ENCODE data around the gene FCER2.

DNA sequence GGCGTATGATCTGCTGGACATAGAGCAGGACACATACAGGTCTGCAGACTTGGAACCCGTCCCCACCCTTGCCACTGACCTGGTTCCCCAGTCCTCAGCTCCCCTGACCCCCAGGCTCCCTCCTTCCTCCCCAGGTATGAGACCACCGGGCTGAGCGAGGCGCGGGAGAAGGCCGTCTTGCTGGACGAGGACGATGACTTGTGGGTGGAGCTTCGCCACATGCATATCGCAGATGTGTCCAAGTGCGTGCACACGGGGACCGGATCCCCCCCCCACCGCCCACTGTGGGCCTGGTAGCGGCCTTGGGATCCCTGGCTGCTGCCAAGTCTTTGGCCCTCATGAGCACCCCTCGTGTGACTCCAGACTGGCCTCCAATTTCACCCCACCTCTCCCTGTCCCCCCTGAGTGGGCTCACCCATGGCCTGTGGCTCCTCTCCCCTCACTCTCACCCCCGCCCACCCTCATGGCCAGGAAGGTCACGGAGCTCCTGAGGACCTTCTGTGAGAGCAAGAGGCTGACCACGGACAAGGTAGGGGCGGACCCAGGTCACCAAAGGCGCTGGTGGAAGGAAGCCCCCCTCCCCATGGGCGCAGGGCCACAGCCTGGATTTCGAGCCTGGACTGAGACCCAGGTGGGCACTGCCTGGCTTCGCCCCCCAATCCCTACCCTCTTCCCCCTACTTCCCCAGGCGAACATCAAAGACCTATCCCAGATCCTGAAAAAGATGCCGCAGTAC lies 59.5 kb downstream of the FCER2 start:
- TF ChIP-seq, protein P1, sequence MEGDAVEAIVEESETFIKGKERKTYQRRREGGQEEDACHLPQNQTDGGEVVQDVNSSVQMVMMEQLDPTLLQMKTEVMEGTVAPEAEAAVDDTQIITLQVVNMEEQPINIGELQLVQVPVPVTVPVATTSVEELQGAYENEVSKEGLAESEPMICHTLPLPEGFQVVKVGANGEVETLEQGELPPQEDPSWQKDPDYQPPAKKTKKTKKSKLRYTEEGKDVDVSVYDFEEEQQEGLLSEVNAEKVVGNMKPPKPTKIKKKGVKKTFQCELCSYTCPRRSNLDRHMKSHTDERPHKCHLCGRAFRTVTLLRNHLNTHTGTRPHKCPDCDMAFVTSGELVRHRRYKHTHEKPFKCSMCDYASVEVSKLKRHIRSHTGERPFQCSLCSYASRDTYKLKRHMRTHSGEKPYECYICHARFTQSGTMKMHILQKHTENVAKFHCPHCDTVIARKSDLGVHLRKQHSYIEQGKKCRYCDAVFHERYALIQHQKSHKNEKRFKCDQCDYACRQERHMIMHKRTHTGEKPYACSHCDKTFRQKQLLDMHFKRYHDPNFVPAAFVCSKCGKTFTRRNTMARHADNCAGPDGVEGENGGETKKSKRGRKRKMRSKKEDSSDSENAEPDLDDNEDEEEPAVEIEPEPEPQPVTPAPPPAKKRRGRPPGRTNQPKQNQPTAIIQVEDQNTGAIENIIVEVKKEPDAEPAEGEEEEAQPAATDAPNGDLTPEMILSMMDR (IDR thresholded peaks at IDR 0.05) = no peak
- TF ChIP-seq POLR2A (IDR thresholded peaks at IDR 0.05) = no peak

All from heart left ventricle (tissue), 13 donors.